OCI-LY1 (cell line): ENCODE results near the gene CAV3.

Experiments used
- H2AFZ ChIP-seq: fragments of 200-600 bp; sonication (generic), shearing (Covaris generic); 2 replicates; pipeline ENCODE4 v1.6.0; 2014; ENCODE audit warnings: antibody characterized with exemption, mild to moderate bottlenecking, low read length
- H3F3A ChIP-seq: fragments of 200-600 bp; sonication (generic), shearing (Covaris generic); 2 replicates; pipeline ENCODE4 v1.6.0; 2014; ENCODE audit warnings: mild to moderate bottlenecking, antibody characterized with exemption, low read length, moderate library complexity; ENCODE audit not compliant: insufficient read depth
- H3K27ac ChIP-seq: fragments of 200-600 bp; sonication (generic); 2 replicates; pipeline ENCODE4 v1.5.1; 2014; ENCODE audit warnings: low read length, mixed run types, mild to moderate bottlenecking, low read depth; ENCODE audit not compliant: poor library complexity, severe bottlenecking
- H3K27me3 ChIP-seq: fragments of 200-600 bp; sonication (generic); 2 replicates; pipeline ENCODE4 v1.6.0; 2014; ENCODE audit warnings: antibody characterized with exemption, mild to moderate bottlenecking, low read length, moderate library complexity; ENCODE audit not compliant: insufficient read depth
- H3K36me3 ChIP-seq: fragments of 200-600 bp; sonication (generic); 2 replicates; pipeline ENCODE4 v1.6.1; 2014; ENCODE audit warnings: mild to moderate bottlenecking, antibody characterized with exemption, low read length, moderate library complexity, mixed read lengths; ENCODE audit not compliant: insufficient read depth
- H3K4me1 ChIP-seq: fragments of 200-600 bp; sonication (generic); 2 replicates; pipeline ENCODE4 v1.5.1; 2014; ENCODE audit warnings: mild to moderate bottlenecking, low read length, moderate library complexity; ENCODE audit not compliant: insufficient read depth, severe bottlenecking
- H3K4me2 ChIP-seq: fragments of 200-600 bp; sonication (generic), shearing (Covaris generic); 2 replicates; pipeline ENCODE4 v1.6.1; 2014; ENCODE audit warnings: low read length
- H3K4me3 ChIP-seq: fragments of 200-600 bp; sonication (generic); 2 replicates; pipeline ENCODE4 v1.5.1; 2014; ENCODE audit warnings: low read length, low read depth, mild to moderate bottlenecking, mixed read lengths; ENCODE audit not compliant: poor library complexity, severe bottlenecking
- H3K79me2 ChIP-seq: fragments of 200-600 bp; shearing (Covaris generic); 2 replicates; pipeline ENCODE4 v1.6.1; 2016; ENCODE audit warnings: mixed run types, low read length, mixed read lengths; ENCODE audit not compliant: insufficient read depth
- H3K9ac ChIP-seq: fragments of 200-600 bp; sonication (generic), shearing (Covaris generic); 2 replicates; pipeline ENCODE4 v1.6.1; 2014; ENCODE audit warnings: mild to moderate bottlenecking, low read length, mixed read lengths
- H3K9me2 ChIP-seq: fragments of 200-600 bp; sonication (generic), shearing (Covaris generic); 2 replicates; pipeline ENCODE4 v1.6.1; 2014; ENCODE audit warnings: low read depth, mild to moderate bottlenecking, low read length, mixed read lengths
- H3K9me3 ChIP-seq: fragments of 200-600 bp; shearing (Covaris generic); 2 replicates; pipeline ENCODE4 v1.6.1; 2014; ENCODE audit warnings: low read length, mixed read lengths
- H4K20me1 ChIP-seq: fragments of 200-600 bp; sonication (generic), shearing (Covaris generic); 2 replicates; pipeline ENCODE4 v1.6.0; 2016; ENCODE audit warnings: mild to moderate bottlenecking, low read length; ENCODE audit not compliant: insufficient read depth
- CTCF ChIP-seq: fragments of 200-600 bp; sonication (generic), shearing (Covaris generic); IDR thresholded peaks from 2 replicates; pipeline ENCODE4 v1.5.1; 2017; ENCODE audit warnings: mild to moderate bottlenecking, antibody characterized with exemption, low read length, moderate library complexity, mixed read lengths
- EZH2 ChIP-seq: fragments of 200-600 bp; sonication (generic), shearing (Covaris generic); IDR thresholded peaks from 2 replicates; pipeline ENCODE4 v1.8.0; 2017; ENCODE audit warnings: borderline replicate concordance, mixed run types, mild to moderate bottlenecking, antibody characterized with exemption, low read length, moderate library complexity, mixed read lengths

The CAV3 gene

GRCh38 chr3:8790529-8790928 is 56.9 kb downstream of the CAV3 start:
- Histone ChIP-seq H3K4me3 (no peak overlapping the region), H3K4me1 (no peaks in the 10 kb centered on the region), H3K79me2 (no peaks in the 10 kb centered on the region), H3K9ac (no peak overlapping the region), H4K20me1 (no peaks in the 10 kb centered on the region), H3K36me3 (no peaks in the 10 kb centered on the region), H3K4me2 (no peak overlapping the region), H3K27ac (no peak overlapping the region), H3K27me3 (no peaks in the 10 kb centered on the region), H3F3A (no peaks in the 10 kb centered on the region), H3K9me3 (no peaks in the 10 kb centered on the region), H3K9me2 (no peaks in the 10 kb centered on the region), H2AFZ (no peak overlapping the region)
- TF ChIP-seq CTCF (no peak), EZH2 (no peak)

- H3K4me2 ChIP-seq: no peak overlapping the region
- no peak for TF ChIP-seq EZH2
- TF ChIP-seq CTCF: no peak
Observed at GRCh38 chr3:8793242-8793641, 59.6 kb downstream of the CAV3 start.

GRCh38 chr3:8794247-8794646 is 60.6 kb downstream of the CAV3 start:
- Histone ChIP-seq H4K20me1 (no peaks in the 10 kb centered on the region), H3K4me1 (no peaks in the 10 kb centered on the region), H3K79me2 (no peaks in the 10 kb centered on the region), H3F3A (no peaks in the 10 kb centered on the region), H3K4me3 (no peak overlapping the region), H3K9me2 (no peaks in the 10 kb centered on the region), H3K9ac (no peak overlapping the region), H3K9me3 (no peaks in the 10 kb centered on the region), H3K36me3 (no peaks in the 10 kb centered on the region), H3K27me3 (no peaks in the 10 kb centered on the region), H2AFZ (no peak overlapping the region), H3K4me2 (no peak overlapping the region), H3K27ac (no peak overlapping the region)
- TF ChIP-seq CTCF: no peak
- TF ChIP-seq EZH2: no peak

More at GRCh38 chr3:8793242-8793641, 59.6 kb downstream of the CAV3 start:
- H3K4me3 ChIP-seq: no peak overlapping the region
- no peak overlapping the region for H3K27ac ChIP-seq
- no peak overlapping the region for H3K9ac ChIP-seq
- no peak overlapping the region for H2AFZ ChIP-seq
- H4K20me1 ChIP-seq: no peaks in the 10 kb centered on the region
- no peaks in the 10 kb centered on the region for H3K36me3 ChIP-seq
- no peaks in the 10 kb centered on the region for H3K27me3 ChIP-seq
- no peaks in the 10 kb centered on the region for H3K79me2 ChIP-seq
- no peaks in the 10 kb centered on the region for H3K9me3 ChIP-seq
- H3K4me1 ChIP-seq: no peaks in the 10 kb centered on the region
- no peaks in the 10 kb centered on the region for H3F3A ChIP-seq
- H3K9me2 ChIP-seq: no peaks in the 10 kb centered on the region
